GM18951 (cell line): Measurements from ENCODE around the gene FCRL6.

ENCODE experiments used
- POLR2A ChIP-seq: IDR thresholded peaks from 4 replicates; pipeline ENCODE4 v1.6.1; 2011; ENCODE audit warnings: mild to moderate bottlenecking; ENCODE audit not compliant: insufficient read length, insufficient read depth; ENCODE audit errors: extremely low read depth
- in situ Hi-C: fragments of 300-500 bp; cut with MboI; formaldehyde crosslinking; loops from one replicate; pipeline ENCODE4 v1.12.0; 2022; ENCODE audit warnings: low sequenced_read_pairs, mixed read lengths, inconsistent platforms; ENCODE audit not compliant: unreplicated experiment

FCRL6 gene

DNA sequence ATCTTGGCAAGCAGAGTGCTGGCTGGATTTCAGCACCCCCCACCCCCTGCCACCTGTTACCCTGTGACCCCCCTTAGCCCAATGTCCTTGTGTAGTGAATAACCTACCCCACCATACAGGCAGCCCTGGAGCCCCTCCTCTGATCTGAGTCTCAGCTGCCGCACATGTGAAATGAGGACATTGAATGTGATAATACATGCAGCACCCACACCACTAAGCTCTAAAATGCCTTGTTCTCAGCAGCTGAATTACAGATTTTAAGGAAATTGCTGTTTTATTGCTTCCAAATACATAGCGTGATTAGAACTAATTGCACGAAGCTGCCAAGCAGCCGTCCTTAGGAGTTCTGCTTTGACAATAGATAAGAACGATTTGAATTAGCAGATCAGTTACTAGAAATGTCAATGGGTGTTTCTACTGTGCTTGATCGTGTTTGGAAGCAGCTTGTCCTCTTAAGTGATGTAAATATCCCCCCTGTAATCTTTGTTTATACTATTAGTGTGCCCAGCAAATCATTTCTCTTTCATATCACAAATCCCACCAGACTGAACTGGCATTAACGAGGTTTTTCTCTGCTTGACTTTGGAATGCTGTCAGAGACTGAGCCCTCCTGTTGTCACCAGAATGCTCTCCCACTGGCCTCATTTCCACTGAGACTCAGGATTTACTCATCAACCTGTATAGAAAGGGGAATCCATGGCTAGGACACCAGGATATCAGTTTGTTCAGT, 29.4 kb downstream of the FCRL6 start:
- in situ Hi-C loops, result no loop called here
- no peak for TF ChIP-seq POLR2A

DNA sequence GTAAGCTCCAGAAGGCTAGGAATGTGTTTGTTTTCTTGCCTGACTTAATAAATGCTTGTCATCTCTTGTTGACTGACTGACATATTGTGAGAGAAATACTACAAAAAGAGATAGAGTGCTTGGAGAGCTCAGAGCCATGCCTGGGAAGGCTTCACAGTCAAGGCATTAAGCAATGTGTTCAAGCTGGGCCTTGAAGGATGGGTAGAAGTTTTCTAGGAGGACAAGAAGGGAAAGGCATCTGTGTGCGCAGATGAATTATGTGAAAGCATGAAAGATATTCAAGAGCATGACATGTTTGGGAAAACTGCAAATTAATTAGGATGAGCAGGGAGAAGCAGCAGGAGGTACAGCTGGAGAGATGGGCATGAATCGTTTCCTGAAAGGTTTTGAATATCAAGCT, 30.1 kb downstream of the FCRL6 start:
- in situ Hi-C loops, result no loop called here
- TF ChIP-seq POLR2A, result no peak

GRCh38 chr1:159835356-159835755, 33.2 kb downstream of the FCRL6 start:
- TF ChIP-seq POLR2A, result no peak
- in situ Hi-C loops, result no loop called here

- no peak for TF ChIP-seq POLR2A
- in situ Hi-C loops, result no loop called here
Measured at GRCh38 chr1:159835862-159836525, 33.8 kb downstream of the FCRL6 start.

DNA sequence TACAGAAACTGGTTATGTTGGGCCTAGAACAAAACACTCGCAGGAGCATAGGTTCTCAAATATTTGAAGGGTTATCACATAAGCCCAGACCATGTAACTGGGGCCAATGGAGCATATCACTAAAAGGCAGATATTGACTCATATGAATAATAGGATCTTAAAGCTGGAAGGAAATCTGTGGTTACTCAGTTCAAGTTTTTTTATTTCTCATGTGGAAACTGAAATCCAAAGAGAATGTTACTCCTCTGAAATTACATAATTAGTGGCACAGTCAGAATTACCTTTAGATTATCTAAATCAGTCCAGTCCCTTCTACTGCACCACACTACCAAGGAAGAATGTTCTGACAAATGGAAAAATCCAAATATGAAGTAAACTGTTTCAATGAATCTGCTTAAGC, 36.6 kb downstream of the FCRL6 start:
- no peak for TF ChIP-seq POLR2A
- in situ Hi-C loops, result no loop called here

DNA sequence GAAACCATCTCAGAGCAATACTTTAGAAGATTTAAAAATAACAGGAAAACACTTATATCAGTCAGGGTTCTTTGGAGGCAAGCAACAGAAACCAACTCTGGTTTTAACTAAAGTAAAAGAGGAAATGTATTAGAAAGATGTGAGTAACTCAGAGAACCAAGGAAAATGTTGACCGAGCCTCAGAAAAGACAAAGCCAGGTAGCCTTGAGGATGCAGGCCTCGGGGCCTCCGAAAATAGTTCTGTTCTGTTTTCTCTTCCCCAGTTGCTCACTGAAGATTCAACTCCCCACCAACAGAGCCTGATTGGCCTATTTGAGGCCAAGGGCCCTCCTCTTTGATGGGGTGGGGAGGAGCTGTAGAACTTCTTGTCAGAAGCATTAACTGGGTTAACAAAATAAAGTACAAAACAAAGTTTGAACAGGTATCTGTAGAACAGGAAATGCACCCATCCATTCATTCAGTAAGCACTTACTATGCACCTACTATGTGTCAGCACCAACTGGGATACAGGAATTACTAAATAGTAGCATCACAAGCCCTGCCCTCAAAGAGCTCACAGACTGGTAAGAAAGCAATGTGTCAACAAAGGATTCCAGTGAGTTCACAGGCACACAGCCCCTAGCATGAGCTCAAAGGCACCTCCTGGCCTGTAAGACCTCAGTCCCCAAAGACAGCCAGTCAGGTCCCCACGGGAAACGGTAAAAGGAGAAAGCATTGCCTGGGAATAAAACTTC, 37.1 kb downstream of the FCRL6 start:
- in situ Hi-C loops, result no loop called here
- no peak for TF ChIP-seq POLR2A

DNA sequence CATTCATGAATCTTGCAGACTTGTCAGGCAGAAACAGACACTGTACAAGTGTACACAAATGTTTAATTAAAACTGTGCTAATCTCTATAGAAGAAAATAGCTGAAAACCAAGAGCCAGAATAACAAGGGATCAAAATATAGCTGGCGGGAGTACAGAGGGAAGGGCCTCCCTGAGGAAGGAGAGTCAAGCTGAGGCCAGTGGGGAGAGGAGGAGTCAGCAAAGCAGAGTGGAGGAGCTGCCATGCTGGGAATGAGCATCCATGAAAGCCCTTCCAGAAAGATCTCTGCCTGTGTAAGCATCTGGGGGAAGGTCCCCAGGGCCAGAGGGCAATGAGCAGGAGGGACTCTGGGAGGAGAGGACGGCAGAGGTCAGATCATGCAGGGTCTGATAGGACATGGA, 39.6 kb downstream of the FCRL6 start:
- in situ Hi-C loops, result loop anchor here (10.0 kb wide), 1 partner anchor 53 kb away; no protein-coding TSS in a partner anchor
- no peak for TF ChIP-seq POLR2A

DNA sequence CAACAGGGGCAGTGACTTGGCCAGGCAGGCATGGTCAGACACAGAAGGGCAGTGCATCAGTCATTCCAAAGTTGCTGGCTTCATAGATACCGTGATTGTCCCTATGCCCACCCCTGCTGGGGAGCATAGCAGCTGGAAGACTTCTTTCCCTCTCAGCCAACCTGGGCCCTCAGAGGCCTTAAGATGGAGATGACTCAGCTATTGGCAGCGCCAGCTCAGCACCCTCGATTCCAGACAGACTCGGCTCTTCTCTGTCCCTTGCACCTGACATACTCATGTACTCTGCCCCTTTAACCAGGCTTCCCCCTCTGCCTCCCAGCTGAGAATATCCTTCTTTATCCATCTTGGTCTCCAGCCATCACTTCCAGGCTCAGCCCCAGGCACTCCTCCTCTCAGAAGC, 41.3 kb downstream of the FCRL6 start:
- in situ Hi-C loops, result loop anchor here (10.0 kb wide), 1 partner anchor 51 kb away; no protein-coding TSS in a partner anchor
- TF ChIP-seq POLR2A, result no peak

DNA sequence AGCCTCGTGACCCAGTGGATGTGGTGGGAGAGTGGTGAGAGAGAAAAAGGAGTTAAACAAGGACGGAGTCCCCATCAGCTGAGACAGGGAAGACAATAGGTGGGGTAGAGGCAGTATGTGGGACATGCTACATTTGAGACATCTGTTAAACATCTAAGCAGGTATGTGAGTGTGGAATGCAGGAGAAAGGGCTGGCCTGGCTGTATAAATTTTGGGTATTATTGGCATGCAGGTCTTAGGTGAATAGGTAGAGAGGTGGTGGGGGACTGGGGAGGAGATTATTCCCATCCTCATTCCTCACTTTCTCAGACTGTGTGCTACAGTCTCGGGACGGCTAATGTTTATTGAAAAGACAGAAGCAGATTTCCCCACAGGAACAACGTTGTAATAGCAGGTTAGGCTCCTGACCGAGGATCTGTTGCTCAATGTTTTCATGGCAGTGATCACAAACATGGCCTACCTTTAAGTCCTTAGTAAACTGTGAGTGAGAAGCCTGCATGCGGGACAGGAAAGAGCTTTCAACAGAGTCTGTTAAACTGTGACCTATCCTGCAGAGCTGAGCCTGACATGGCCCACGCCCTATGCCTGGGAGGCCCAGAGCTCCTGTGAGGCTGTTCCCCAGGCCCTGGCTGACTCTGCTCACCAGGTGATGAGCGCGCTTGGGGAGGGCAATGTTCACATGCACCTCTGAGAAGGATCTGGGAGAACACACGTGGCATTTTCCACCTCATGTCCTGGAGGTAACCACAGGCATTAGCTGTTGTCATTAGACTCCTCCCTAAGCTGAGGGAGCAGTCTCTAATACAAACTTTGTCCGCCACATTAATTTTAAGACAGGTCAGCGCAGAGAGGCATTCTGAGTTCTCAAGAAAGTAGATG, 43.8 kb downstream of the FCRL6 start:
- in situ Hi-C loops, result loop anchor here (10.0 kb wide), 1 partner anchor 49 kb away; no protein-coding TSS in a partner anchor
- no peak for TF ChIP-seq POLR2A

DNA sequence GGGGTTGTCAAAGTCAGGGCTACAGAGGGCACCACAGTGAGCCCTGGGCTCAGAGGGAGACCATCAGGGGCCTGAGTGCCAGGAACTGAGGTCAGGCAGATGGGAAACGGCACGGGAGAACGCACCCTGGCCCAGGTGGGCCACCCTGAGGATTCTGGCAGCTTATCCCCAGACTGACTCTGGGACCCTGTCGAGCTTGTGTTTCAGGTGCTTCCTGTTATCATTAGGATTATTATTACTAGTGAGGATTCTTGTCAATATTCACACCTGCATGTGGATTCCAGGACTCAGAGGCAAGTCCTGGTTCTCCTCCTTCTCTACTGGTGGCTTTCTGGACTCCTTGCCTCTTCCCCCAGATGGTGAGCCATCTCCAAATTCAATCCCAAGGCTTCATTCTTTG, 45.1 kb downstream of the FCRL6 start:
- no peak for TF ChIP-seq POLR2A
- in situ Hi-C loops, result loop anchor here (10.0 kb wide), 1 partner anchor 48 kb away; no protein-coding TSS in a partner anchor

DNA sequence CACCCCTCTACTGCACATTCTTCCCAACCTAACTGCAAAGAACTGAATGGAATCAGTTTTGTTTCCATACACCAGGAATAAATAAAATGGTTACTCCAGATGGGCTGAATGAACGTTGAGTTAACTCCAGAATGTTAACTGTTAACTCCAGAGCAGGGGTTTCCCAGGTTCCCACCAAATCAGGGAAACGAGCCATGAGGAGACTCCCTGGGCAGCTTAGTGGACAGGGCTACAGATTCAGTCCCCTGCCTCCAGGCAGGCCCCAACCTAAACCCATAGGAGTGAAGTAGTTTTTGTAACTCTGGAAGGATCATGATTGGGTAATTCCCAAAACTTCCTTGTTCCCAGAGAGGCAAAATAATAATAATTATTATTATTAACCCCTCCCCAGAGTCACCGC, 46.2 kb downstream of the FCRL6 start:
- TF ChIP-seq POLR2A, result no peak
- in situ Hi-C loops, result loop anchor here (10.0 kb wide), 1 partner anchor 46 kb away; no protein-coding TSS in a partner anchor

DNA sequence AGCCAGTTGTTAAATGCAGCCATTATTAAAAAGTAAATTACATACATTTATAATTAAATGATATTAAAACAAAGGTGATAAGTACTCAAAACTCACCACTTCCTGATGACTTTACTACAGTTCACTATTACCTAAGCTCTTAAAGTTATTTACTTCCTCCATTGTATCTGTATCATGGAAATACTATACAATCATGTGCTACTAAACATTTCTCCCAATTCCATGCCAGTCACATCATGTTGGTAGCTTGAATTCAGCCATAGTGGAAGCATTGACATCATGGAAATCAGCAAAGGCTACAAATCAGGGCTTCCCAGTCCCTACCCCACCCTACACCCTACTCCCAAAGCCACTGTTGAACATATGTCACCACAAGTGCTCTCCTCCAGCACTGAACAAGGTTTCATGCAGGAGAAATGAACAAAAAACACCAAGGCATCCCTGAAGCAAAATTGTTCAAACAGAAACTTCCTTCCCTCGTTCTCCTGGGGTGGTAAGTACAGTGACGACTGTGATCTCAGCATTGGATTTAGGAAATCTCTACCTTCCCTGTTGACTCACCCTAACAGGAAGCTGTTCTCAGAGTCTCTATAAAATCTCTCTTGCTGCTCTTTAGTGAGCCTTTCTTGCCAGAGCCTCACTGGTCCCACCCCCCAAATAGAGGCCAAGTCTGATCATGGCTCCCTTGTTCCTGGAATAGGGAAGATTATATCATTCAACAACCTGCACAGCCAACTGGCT, 47.6 kb downstream of the FCRL6 start:
- no peak for TF ChIP-seq POLR2A
- in situ Hi-C loops, result loop anchor here (10.0 kb wide), 1 partner anchor 45 kb away; no protein-coding TSS in a partner anchor
